GM10847 (cell line): Measurements from ENCODE around the gene LIPK.

Source experiments
- POLR2A ChIP-seq: IDR thresholded peaks from 2 replicates; pipeline ENCODE4 v1.6.1; 2011; ENCODE audit not compliant: insufficient read length; ENCODE audit errors: extremely low read depth

LIPK gene

GRCh38 chr10:88693392-88694020 lies 12.5 kb upstream of the LIPK start:
- no peak for TF ChIP-seq POLR2A

GRCh38 chr10:88702848-88703597 lies 3.0 kb upstream of the LIPK start:
- TF ChIP-seq POLR2A: no peak

- no peak for TF ChIP-seq POLR2A
Observed at GRCh38 chr10:88707429-88708155, 1.5 kb downstream of the LIPK start.

DNA sequence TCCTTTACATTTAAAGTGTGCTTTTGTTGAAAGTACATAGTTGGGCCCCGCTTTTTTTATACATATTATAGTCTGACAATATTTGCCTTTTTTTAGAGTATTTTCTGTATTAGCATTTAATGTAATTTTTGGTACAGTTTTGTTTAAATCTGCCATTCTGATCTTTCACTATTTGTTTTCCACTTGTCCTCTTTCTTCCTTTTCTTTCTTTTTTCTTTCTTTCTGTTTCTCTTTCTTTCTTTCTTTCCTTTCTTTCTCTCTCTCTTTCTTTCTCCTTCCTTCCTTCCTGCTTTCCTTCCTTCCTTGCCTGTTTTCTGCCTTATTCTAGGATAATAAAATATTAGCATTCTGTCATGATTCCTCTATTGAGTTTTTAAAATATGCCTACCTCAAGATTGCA lies 9.5 kb downstream of the LIPK start:
- TF ChIP-seq POLR2A: no peak

- no peak for TF ChIP-seq POLR2A
Observed at GRCh38 chr10:88721392-88721791, 15.3 kb downstream of the LIPK start.

GRCh38 chr10:88725798-88726197 lies 19.7 kb downstream of the LIPK start:
- TF ChIP-seq POLR2A: no peak

GRCh38 chr10:88728107-88728763 lies 22.2 kb downstream of the LIPK start:
- TF ChIP-seq POLR2A: no peak

GRCh38 chr10:88730864-88731263 lies 24.8 kb downstream of the LIPK start:
- no peak for TF ChIP-seq POLR2A

GRCh38 chr10:88731296-88731695 lies 25.2 kb downstream of the LIPK start:
- TF ChIP-seq POLR2A: no peak

- no peak for TF ChIP-seq POLR2A
Observed at GRCh38 chr10:88733215-88733614, 27.2 kb downstream of the LIPK start.

GRCh38 chr10:88735661-88736060 lies 29.6 kb downstream of the LIPK start:
- no peak for TF ChIP-seq POLR2A

DNA sequence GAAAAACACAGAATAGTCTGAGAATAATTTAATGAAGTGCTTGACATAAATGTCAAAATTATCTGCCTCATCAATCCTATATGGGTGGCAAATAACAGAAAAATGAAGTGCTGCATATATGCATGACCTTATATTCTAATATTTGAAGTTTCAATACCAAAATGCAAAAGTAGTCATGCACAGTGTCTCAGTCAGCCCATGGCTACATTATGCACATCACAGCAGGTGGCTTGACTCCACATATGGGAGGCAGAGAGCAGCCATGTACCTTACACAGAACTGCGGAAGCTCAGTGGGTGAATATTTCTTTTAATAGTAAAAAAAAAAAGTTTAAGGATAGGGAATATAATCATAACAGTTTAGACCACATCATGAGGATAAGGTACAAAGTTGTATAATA lies 36.4 kb downstream of the LIPK start:
- no peak for TF ChIP-seq POLR2A

- no peak for TF ChIP-seq POLR2A
Observed at GRCh38 chr10:88744002-88744401, 38.0 kb downstream of the LIPK start.

GRCh38 chr10:88745633-88746032 lies 39.6 kb downstream of the LIPK start:
- no peak for TF ChIP-seq POLR2A

DNA sequence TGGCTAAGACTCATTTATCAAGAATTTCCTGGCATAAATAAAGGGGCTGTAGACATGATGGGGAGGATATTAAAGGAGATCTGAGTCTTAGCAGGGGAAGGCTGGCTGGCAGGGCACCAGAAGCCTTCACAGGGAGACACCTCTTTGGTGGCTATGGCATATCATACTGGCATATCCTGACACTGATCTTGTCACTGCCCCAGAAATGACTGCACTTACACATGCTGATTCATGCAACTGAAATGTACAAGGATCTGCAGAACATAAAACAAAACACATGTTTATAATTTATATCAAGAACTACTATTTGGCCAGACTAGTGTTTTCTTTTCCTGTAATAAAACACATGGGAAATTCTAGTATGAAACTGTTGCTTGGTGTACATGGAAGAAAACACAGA lies 48.2 kb downstream of the LIPK start:
- TF ChIP-seq POLR2A: no peak

DNA sequence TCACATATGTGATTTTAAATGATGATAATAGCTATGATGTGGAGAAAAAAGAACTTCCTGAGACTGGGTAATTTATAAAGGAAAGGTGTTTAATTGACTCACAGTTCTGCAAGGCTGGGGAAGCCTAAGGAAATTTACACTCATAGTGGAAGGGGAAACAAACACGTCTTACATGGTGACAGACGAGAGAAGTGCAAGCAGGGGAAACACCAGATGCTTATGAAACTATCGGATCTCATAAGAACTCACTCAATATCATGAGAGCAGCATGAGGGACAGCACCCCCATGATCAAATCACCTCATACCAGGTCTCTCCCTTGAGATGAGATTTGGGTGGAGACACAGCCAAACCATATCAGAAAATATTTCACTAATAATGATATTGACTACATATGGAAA lies 49.7 kb downstream of the LIPK start:
- no peak for TF ChIP-seq POLR2A
